GM10266 (cell line): Measurements from ENCODE around the gene ZNF423.

Experiments used
- DNase-seq: peaks from one replicate; pipeline ENCODE4 v3.0.0; 2012; ENCODE audit errors: extremely low spot score
- TF ChIP-seq, protein P1 (sequence below): IDR thresholded peaks from 2 replicates; pipeline ENCODE4 v1.5.1; 2012; ENCODE audit warnings: mild to moderate bottlenecking, low read depth; ENCODE audit not compliant: control insufficient read depth, insufficient read depth; ENCODE audit errors: missing control alignments

The ZNF423 gene

GRCh38 chr16:49524947-49525315 lies 331.0 kb downstream of the ZNF423 start:
- TF ChIP-seq, protein P1, sequence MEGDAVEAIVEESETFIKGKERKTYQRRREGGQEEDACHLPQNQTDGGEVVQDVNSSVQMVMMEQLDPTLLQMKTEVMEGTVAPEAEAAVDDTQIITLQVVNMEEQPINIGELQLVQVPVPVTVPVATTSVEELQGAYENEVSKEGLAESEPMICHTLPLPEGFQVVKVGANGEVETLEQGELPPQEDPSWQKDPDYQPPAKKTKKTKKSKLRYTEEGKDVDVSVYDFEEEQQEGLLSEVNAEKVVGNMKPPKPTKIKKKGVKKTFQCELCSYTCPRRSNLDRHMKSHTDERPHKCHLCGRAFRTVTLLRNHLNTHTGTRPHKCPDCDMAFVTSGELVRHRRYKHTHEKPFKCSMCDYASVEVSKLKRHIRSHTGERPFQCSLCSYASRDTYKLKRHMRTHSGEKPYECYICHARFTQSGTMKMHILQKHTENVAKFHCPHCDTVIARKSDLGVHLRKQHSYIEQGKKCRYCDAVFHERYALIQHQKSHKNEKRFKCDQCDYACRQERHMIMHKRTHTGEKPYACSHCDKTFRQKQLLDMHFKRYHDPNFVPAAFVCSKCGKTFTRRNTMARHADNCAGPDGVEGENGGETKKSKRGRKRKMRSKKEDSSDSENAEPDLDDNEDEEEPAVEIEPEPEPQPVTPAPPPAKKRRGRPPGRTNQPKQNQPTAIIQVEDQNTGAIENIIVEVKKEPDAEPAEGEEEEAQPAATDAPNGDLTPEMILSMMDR: no peak

DNA sequence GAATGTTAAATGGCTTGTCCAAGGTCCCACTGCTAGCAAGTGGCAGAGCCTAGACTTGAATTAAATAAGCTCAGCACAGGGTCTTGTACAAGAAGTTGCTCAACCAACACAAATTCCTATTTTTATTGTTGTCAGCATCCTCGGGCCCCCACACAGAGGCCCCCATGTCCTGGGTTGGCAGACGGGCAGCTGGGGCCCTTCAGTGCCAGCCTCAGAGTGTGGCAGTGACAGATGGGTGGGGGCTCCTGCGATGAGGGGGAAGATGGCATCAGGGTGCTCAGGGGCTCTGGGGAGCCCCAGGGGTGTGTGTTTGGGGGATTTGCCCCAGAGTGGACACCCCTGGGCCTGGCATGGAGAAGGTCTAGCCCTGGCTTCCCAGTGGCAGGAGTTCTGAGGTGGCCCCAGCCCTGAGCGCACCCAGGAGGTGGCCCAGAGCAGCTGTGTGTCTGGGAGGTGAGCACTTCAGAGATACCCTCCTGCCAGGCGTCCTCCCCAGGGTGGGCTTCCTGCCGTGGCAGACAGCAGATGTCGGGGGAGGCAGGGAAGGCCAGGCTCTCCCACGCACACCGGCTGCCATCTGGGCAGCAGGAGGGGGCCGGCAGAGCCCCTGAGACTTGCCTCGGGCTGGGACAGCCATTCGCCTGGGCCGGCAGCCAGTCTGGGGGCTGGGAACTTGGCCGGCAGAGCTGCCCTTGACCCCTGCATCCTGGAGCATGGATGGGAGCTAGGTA lies 331.5 kb downstream of the ZNF423 start:
- DNase-seq: no peak
- TF ChIP-seq, protein P1: no peak

More at GRCh38 chr16:49524947-49525315, 331.0 kb downstream of the ZNF423 start:
- DNase-seq: no peak

GRCh38 chr16:49523435-49524159 lies 332.3 kb downstream of the ZNF423 start:
- TF ChIP-seq, protein P1: no peak
- no peak for DNase-seq

DNA sequence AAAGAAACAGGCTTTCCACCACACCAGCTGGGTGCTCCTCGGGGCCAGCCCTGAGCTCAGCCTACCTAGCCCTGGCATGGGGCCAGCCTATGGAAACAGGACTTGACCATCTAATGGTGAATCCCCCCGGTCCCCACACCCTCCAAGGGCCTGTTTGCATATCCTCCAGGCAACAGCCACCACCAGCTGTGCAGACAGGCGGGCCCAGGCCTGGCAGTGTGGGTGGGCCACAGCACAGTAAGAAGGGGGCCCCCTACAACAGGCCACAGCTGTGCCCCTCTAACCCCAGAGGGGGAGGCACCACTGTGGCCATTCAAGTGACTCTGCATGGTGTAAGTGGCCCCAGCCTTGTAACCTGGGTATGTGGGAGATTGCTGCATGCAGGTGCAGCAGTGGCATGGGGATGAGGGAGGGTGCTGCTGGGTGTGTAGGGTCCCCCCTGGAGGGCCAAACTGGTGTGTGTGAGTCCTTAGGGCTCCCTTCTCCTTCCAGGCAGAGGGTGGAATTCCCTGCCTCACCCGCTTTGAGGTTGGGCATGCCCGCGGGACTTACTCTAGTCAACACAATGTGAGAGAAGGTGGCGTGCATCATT lies 334.1 kb downstream of the ZNF423 start:
- no peak for DNase-seq
- TF ChIP-seq, protein P1: no peak

GRCh38 chr16:49520492-49521038 lies 335.3 kb downstream of the ZNF423 start:
- no peak for DNase-seq
- TF ChIP-seq, protein P1: no peak

GRCh38 chr16:49519741-49520140 lies 336.2 kb downstream of the ZNF423 start:
- TF ChIP-seq, protein P1: no peak
- no peak for DNase-seq
